Neural progenitor cell (in vitro differentiated cells): Measurements from ENCODE around the gene B9D1. TPM values are rescaled to one million over a fixed set of nuclear protein-coding genes. Genes with fewer than 3 reads are reported as not detected.
A peak's percentile ranks its signal among the peaks of the same experiment; 100 is the strongest.

Experiments
- DNase-seq: peaks from one replicate; pipeline ENCODE4 v3.0.0-alpha.2; 2016; ENCODE audit warnings: low spot score
- H2AFZ ChIP-seq: fragments of 200-600 bp; sonication (generic); replicated peaks from 2 replicates; pipeline ENCODE4 v1.6.1; 2016; ENCODE audit warnings: antibody characterized with exemption
- H3F3A ChIP-seq: fragments of 200-600 bp; sonication (generic); 2 replicates; pipeline ENCODE4 v1.6.1; 2016; ENCODE audit warnings: antibody characterized with exemption, low read depth
- H3K27ac ChIP-seq: fragments of 200-600 bp; sonication (generic); 2 replicates; pipeline ENCODE4 v1.5.1; 2016; ENCODE audit warnings: mild to moderate bottlenecking
- H3K27me3 ChIP-seq: fragments of 200-600 bp; sonication (generic); 2 replicates; pipeline ENCODE4 v1.6.1; 2016; ENCODE audit warnings: mild to moderate bottlenecking, moderate library complexity
- H3K36me3 ChIP-seq: fragments of 200-600 bp; sonication (generic); 2 replicates; pipeline ENCODE4 v1.5.1; 2016
- H3K4me1 ChIP-seq: fragments of 200-600 bp; sonication (generic); 2 replicates; pipeline ENCODE4 v1.6.1; 2016; ENCODE audit warnings: mixed run types
- H3K4me2 ChIP-seq: fragments of 200-600 bp; sonication (generic); 2 replicates; pipeline ENCODE4 v1.6.1; 2016
- H3K4me3 ChIP-seq: fragments of 200-600 bp; sonication (generic); 2 replicates; pipeline ENCODE4 v1.5.1; 2016
- H3K79me2 ChIP-seq: fragments of 200-600 bp; sonication (generic); 2 replicates; pipeline ENCODE4 v1.6.1; 2016; ENCODE audit warnings: low read depth
- H3K9ac ChIP-seq: fragments of 200-600 bp; sonication (generic); 2 replicates; pipeline ENCODE4 v1.6.1; 2016
- H3K9me3 ChIP-seq: fragments of 200-600 bp; sonication (generic); 2 replicates; pipeline ENCODE4 v1.5.1; 2016; ENCODE audit warnings: low read depth
- H4K20me1 ChIP-seq: fragments of 200-600 bp; sonication (generic); 2 replicates; pipeline ENCODE4 v1.6.1; 2016; ENCODE audit warnings: low read depth
- H3K27ac Mint-ChIP-seq: 3 replicates; pipeline ENCODE4 v1.8.0; 2021; ENCODE audit warnings: mixed read lengths
- H3K27me3 Mint-ChIP-seq: 2 replicates; pipeline ENCODE4 v1.8.0; 2022; ENCODE audit warnings: low read depth, mild to moderate bottlenecking, inconsistent platforms, moderate library complexity, mixed read lengths; ENCODE audit not compliant: insufficient read depth
- H3K36me3 Mint-ChIP-seq: 3 replicates; pipeline ENCODE4 v1.8.0; 2021; ENCODE audit warnings: mixed read lengths
- H3K4me1 Mint-ChIP-seq: 3 replicates; pipeline ENCODE4 v1.8.0; 2021; ENCODE audit warnings: mixed read lengths
- H3K4me3 Mint-ChIP-seq: 3 replicates; pipeline ENCODE4 v1.8.0; 2021; ENCODE audit warnings: mild to moderate bottlenecking, moderate library complexity, mixed read lengths
- H3K9me3 Mint-ChIP-seq: 3 replicates; pipeline ENCODE4 v1.8.0; 2020; ENCODE audit warnings: mixed read lengths
- CTCF ChIP-seq: fragments of 200-600 bp; sonication (generic); IDR thresholded peaks from 2 replicates; pipeline ENCODE4 v1.5.1; 2017; ENCODE audit warnings: antibody characterized with exemption, mild to moderate bottlenecking
- EZH2 ChIP-seq: fragments of 200-600 bp; sonication (generic); IDR thresholded peaks from 2 replicates; pipeline ENCODE4 v1.6.1; 2017; ENCODE audit warnings: antibody characterized with exemption, mild to moderate bottlenecking, moderate library complexity
- EZH2phosphoT487 ChIP-seq: fragments of 200-600 bp; sonication (generic); IDR thresholded peaks from 2 replicates; pipeline ENCODE4 v1.6.1; 2017; ENCODE audit warnings: antibody characterized with exemption
- total RNA-seq: library from RNA; depleted of rRNA; stranded (reverse); fragments of >200 nt; gene quantifications from 2 replicates; pipeline ENCODE4 v1.2.3, GENCODE V29; 2015; ENCODE audit warnings: low replicate concordance

B9D1 gene
- total RNA-seq, 1 donor from 2014 or later: 15.1 TPM

- Histone ChIP-seq H4K20me1 (peaks cover 19% of the 10 kb centered on the region), H3K4me1 (peaks cover 10% of the 10 kb centered on the region), H2AFZ (no peak overlapping the region), H3K4me2 (no peak overlapping the region), H3K9me3 (no peaks in the 10 kb centered on the region), H3K9ac (no peak overlapping the region), H3K27me3 (no peaks in the 10 kb centered on the region), H3F3A (peaks cover 11% of the 10 kb centered on the region), H3K79me2 (no peaks in the 10 kb centered on the region), H3K27ac (no peak overlapping the region), H3K4me3 (no peak overlapping the region), H3K36me3 (peaks cover 5% of the 10 kb centered on the region)
- Mint-ChIP-seq H3K4me3 (no peak overlapping the region), H3K27ac (peak overlapping the region; percentile 50), H3K9me3 (peaks cover 4% of the 10 kb centered on the region), H3K27me3 (peaks cover 3% of the 10 kb centered on the region), H3K36me3 (peaks cover 29% of the 10 kb centered on the region), H3K4me1 (peaks cover 44% of the 10 kb centered on the region)
- DNase-seq: no peak
- no peak for TF ChIP-seq EZH2phosphoT487
Observed at GRCh38 chr17:19319771-19320505, 42.6 kb downstream of the B9D1 start.

GRCh38 chr17:19318611-19319010, 43.9 kb downstream of the B9D1 start:
- no peaks in the 10 kb centered on the region for H3K9me3 Mint-ChIP-seq
- no peak overlapping the region for H3K27ac ChIP-seq
- H3K36me3 ChIP-seq: no peaks in the 10 kb centered on the region
- H3K4me3 ChIP-seq: no peak overlapping the region
- TF ChIP-seq EZH2phosphoT487: no peak
- TF ChIP-seq CTCF: no peak
- TF ChIP-seq EZH2: no peak
- no peaks in the 10 kb centered on the region for H3K79me2 ChIP-seq
- peaks cover 3% of the 10 kb centered on the region for H3K27me3 Mint-ChIP-seq
- H3K27me3 ChIP-seq: no peaks in the 10 kb centered on the region
- no peak overlapping the region for H3K4me2 ChIP-seq
- peaks cover 53% of the 10 kb centered on the region for H3K4me1 Mint-ChIP-seq
- H3F3A ChIP-seq: peaks cover 11% of the 10 kb centered on the region
- no peak overlapping the region for H3K4me3 Mint-ChIP-seq
- no peak overlapping the region for H3K9ac ChIP-seq
- H3K4me1 ChIP-seq: peaks cover 10% of the 10 kb centered on the region
- no peak overlapping the region for H3K27ac Mint-ChIP-seq
- no peak for DNase-seq
- H2AFZ ChIP-seq: no peak overlapping the region
- H4K20me1 ChIP-seq: peaks cover 19% of the 10 kb centered on the region
- H3K36me3 Mint-ChIP-seq: peaks cover 24% of the 10 kb centered on the region
- no peaks in the 10 kb centered on the region for H3K9me3 ChIP-seq

GRCh38 chr17:19317359-19318095, 45.0 kb downstream of the B9D1 start:
- H2AFZ ChIP-seq: no peak overlapping the region
- peak overlapping the region; percentile 81 for H3K4me3 Mint-ChIP-seq
- H3K9me3 Mint-ChIP-seq: no peaks in the 10 kb centered on the region
- peak; percentile 46 for TF ChIP-seq CTCF
- TF ChIP-seq EZH2: no peak
- no peak for TF ChIP-seq EZH2phosphoT487
- H3K4me1 Mint-ChIP-seq: peaks cover 57% of the 10 kb centered on the region
- peaks cover 3% of the 10 kb centered on the region for H3K27me3 Mint-ChIP-seq
- no peak overlapping the region for H3K4me3 ChIP-seq
- peak; percentile 87 for DNase-seq
- peaks cover 19% of the 10 kb centered on the region for H4K20me1 ChIP-seq
- H3K4me1 ChIP-seq: peaks cover 10% of the 10 kb centered on the region
- no peak overlapping the region for H3K27ac ChIP-seq
- peaks cover 11% of the 10 kb centered on the region for H3F3A ChIP-seq
- H3K36me3 ChIP-seq: no peaks in the 10 kb centered on the region
- peak overlapping the region; percentile 99 for H3K27ac Mint-ChIP-seq
- H3K4me2 ChIP-seq: peak overlapping the region; percentile 0
- no peaks in the 10 kb centered on the region for H3K79me2 ChIP-seq
- H3K36me3 Mint-ChIP-seq: peaks cover 20% of the 10 kb centered on the region
- H3K27me3 ChIP-seq: no peaks in the 10 kb centered on the region
- no peaks in the 10 kb centered on the region for H3K9me3 ChIP-seq
- H3K9ac ChIP-seq: no peak overlapping the region
